Right lobe of liver (tissue), 6 donors: ENCODE measurements around the gene PXK. TPM values are rescaled to one million over a fixed set of nuclear protein-coding genes. Genes with fewer than 3 reads are reported as not detected.

ENCODE experiments used
- ATAC-seq, 4 donors: fragments of 200-7000 bp; cut with Tn5 transposase; one replicate each; pipeline ENCODE4 v1.9.1; 2020; ENCODE audit warnings: mild to moderate bottlenecking in 4 of 4, moderate library complexity in 4 of 4
- DNase-seq, 3 donors: peaks; one replicate each; pipeline ENCODE4 v3.0.0-alpha.2; 2020
- H3K27ac ChIP-seq, 3 donors: fragments of 200-600 bp; one replicate each; pipeline ENCODE4 v1.8.0; 2022
- H3K27me3 ChIP-seq, 2 donors: fragments of 200-600 bp; one replicate each; pipeline ENCODE4 v1.8.0; 2022
- H3K36me3 ChIP-seq, 4 donors: fragments of 200-600 bp; sonication (generic) in 1 of 4; one replicate each; pipeline versions ENCODE4 v1.5.1 to v1.8.0; 2017 to 2022; ENCODE audit warnings: control low read depth in 1 of 4
- H3K4me1 ChIP-seq, 4 donors: fragments of 200-600 bp; sonication (generic) in 1 of 4; one replicate each; pipeline versions ENCODE4 v1.5.1 to v1.8.0; 2017 to 2022; ENCODE audit warnings: control low read depth in 1 of 4
- H3K4me3 ChIP-seq, 3 donors: fragments of 200-600 bp; one replicate each; pipeline ENCODE4 v1.8.0; 2022
- H3K9me3 ChIP-seq, 4 donors: fragments of 200-600 bp; sonication (generic) in 1 of 4; one replicate each; pipeline versions ENCODE4 v1.5.1 to v1.8.0; 2017 to 2022; ENCODE audit warnings: control low read depth in 1 of 4
- CTCF ChIP-seq, 4 donors: fragments of 200-600 bp in 3 of 4; fragments of 450-650 bp in 1 of 4; IDR thresholded peaks; one replicate each; pipeline versions ENCODE4 v1.5.1 to v1.8.0; 2016 to 2022; ENCODE audit warnings: antibody characterized with exemption in 4 of 4, mild to moderate bottlenecking in 2 of 4
- POLR2A ChIP-seq: fragments of 450-650 bp; IDR thresholded peaks from one replicate; pipeline ENCODE4 v1.6.1; 2017; ENCODE audit warnings: antibody characterized with exemption, mild to moderate bottlenecking
- WGBS: methylation state at CpG from one replicate; pipeline ENCODE4 v1.1.6; 2018; ENCODE audit warnings: low coverage, low lambda C conversion rate; ENCODE audit not compliant: insufficient coverage; ENCODE audit errors: missing lambda C conversion rate; 5-methylcytosine and 5-hydroxymethylcytosine counted together
- intact Hi-C, 2 donors: fragments of 100-400 bp; cut with DNase I; formaldehyde crosslinking; loops; one replicate each; pipeline versions ENCODE4 v1.11.2 to v1.14.1; 2022
- total RNA-seq, 6 experiments: library from RNA; depleted of rRNA in 2 of 6; stranded (reverse); fragments of >200 nt in 2 of 6; fragmentation: NEBNext Ultra II Directional in 3 of 6; extraction: Animal tissue kit (Norgen Biotek cat#: 25700) in 3 of 6; gene quantifications; one replicate each; pipeline versions ENCODE4 v1.1.0 to v1.2.4, GENCODE V29; 2016 to 2023
- donor health status: DM: no; HTN: yes; CAD: no.
- donor health status: DM: no; HTN: no; CAD: no.
- donor health status: DM: no; HTN: no; CAD: no.
- donor health status: DM: no; HTN: yes; CAD: no.
- donor health status: DM: no; HTN: yes; CAD: no.

The PXK gene
- total RNA-seq, 6 experiments from 2014 or later, result 6.6 to 19.4 (median 9.6) TPM

DNA sequence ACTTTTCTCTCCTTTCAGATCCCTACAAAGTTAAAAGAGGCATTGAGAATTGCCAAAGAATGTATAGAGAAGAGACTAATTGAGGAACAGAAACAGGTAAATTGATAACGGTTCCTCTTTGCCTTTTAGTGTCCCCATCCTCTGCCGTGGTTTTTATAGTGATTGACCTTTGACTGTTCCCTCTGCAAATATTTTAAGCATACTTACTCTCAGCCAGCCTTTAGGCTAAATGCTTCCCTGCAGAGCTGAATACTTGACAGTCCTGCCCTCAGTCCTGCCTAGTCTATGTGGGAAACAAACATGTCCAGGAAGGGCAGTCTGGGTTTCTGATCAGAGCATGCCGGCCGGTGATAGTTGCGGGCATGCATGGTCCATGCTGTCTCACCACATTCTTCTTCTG lies 76.2 kb downstream of the PXK start:
- intact Hi-C loops, result no loop called here
- Histone ChIP-seq H3K4me1 (peaks cover 0 to 8% (median 5%) of the 10 kb centered on the region in 4 donors), H3K27me3 (no peaks in the 10 kb centered on the region), H3K9me3 (no peaks in the 10 kb centered on the region), H3K36me3 (peaks cover 0 to 7% (median 5%) of the 10 kb centered on the region in 4 donors), H3K27ac (no peak overlapping the region), H3K4me3 (no peak overlapping the region)
- peak; percentile 44 to 62 (median 52) for ATAC-seq
- DNase-seq, result no peak
- 9% methylated on average over 2 of the region's 5 CpGs for WGBS
- no peak for TF ChIP-seq CTCF (IDR thresholded peaks at IDR 0.05)
- no peak for TF ChIP-seq POLR2A

DNA sequence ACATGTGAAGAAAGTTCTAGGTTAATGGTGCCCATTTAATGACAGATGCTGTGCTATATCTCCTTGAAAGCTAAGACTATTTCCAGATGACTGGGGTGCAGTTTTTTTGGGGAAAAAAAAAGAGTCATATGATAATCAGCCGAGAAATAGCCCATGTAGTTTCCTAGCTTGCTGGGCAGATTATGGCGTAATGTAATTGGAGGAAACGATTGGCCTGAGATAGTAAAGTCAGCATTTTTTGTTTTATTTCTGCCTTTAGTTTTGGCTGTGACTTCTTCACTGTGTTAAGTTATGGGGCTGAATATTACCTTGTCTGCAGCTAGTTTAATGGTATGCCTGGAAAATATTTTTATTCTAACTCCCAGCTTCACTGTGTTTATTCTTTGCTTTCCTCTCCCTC lies 77.0 kb downstream of the PXK start:
- intact Hi-C loops, result loop anchor here (5.0 to 10.0 kb wide), 3 partner anchors 92 to 225 kb away; no protein-coding TSS in a partner anchor
- TF ChIP-seq POLR2A, result no peak
- no peak for TF ChIP-seq CTCF (IDR thresholded peaks at IDR 0.05)
- Histone ChIP-seq H3K36me3 (peaks cover 0 to 7% (median 4%) of the 10 kb centered on the region in 4 donors), H3K4me3 (no peak overlapping the region), H3K27me3 (no peaks in the 10 kb centered on the region), H3K9me3 (no peaks in the 10 kb centered on the region), H3K4me1 (peaks cover 0 to 8% (median 7%) of the 10 kb centered on the region in 4 donors), H3K27ac (no peak overlapping the region)
- 63% methylated on average over 3 of the region's 3 CpGs for WGBS
- peak in 2 of 4 donors; percentile 20 to 32 for ATAC-seq
- no peak for DNase-seq

DNA sequence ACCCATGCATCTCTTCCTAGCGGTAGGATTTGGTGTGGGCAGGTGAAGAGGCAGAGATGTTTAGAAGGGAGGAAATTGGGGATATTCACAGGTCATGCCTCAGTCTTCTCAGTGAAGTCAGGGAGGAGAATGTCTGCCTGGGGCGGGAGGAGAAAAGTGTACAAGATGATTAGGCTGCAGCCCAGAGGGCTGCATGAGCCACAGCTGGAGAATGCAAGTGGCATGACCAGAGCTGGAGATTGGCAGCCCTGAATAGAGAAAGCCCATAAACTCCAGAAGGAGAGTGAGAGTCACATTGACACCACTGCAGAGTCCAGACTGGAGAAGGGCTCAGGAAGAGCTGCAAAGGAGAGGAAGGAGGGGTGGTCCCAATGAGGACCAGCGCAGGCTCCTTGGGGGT lies 78.3 kb downstream of the PXK start:
- H3K4me3 ChIP-seq, result no peak overlapping the region
- peaks cover 0 to 7% (median 2%) of the 10 kb centered on the region in 4 donors for H3K36me3 ChIP-seq
- H3K27me3 ChIP-seq, result no peaks in the 10 kb centered on the region
- intact Hi-C loops, result loop anchor here (5.0 to 10.0 kb wide), 3 partner anchors 94 to 226 kb away; no protein-coding TSS in a partner anchor
- TF ChIP-seq POLR2A (no peak), CTCF (IDR thresholded peaks at IDR 0.05) (no peak)
- peaks cover 0 to 8% (median 7%) of the 10 kb centered on the region in 4 donors for H3K4me1 ChIP-seq
- ATAC-seq (no peak), DNase-seq (no peak)
- H3K27ac ChIP-seq, result no peak overlapping the region
- 100% methylated on average over 3 of the region's 3 CpGs for WGBS
- no peaks in the 10 kb centered on the region for H3K9me3 ChIP-seq

- TF ChIP-seq POLR2A (no peak), CTCF (IDR thresholded peaks at IDR 0.05) (no peak)
- Histone ChIP-seq H3K27ac (no peak overlapping the region), H3K4me1 (peaks cover 0 to 13% (median 9%) of the 10 kb centered on the region in 4 donors), H3K9me3 (no peaks in the 10 kb centered on the region), H3K36me3 (peaks cover 0 to 7% (median 1%) of the 10 kb centered on the region in 4 donors), H3K27me3 (no peaks in the 10 kb centered on the region), H3K4me3 (no peak overlapping the region)
- WGBS, result 80% methylated on average over 7 of the region's 8 CpGs
- ATAC-seq (no peak), DNase-seq (no peak)
- intact Hi-C loops, result loop anchor here (5.0 to 10.0 kb wide), 3 partner anchors 95 to 227 kb away; no protein-coding TSS in a partner anchor
These were observed 79.4 kb downstream of the PXK start for GRCh38 chr3:58411851-58412830.
